Glutamatergic neuron (in vitro differentiated cells): ENCODE measurements around the gene SUGP2. TPM values are rescaled to one million over a fixed set of nuclear protein-coding genes. Genes with fewer than 3 reads are reported as not detected.

Experiments used
- total RNA-seq: library from RNA; stranded (reverse); fragmentation: NEBNext Ultra II Directional; extraction: Animal tissue kit (Norgen Biotek cat#: 25700); gene quantifications from one replicate; pipeline ENCODE4 v1.2.1, GENCODE V29; 2021; ENCODE audit not compliant: unreplicated experiment

Gene SUGP2
- total RNA-seq, 1 donor from 2014 or later: 201 TPM

Other genes with a start within 250 kb of the SUGP2 start
- not detected for gene COMP, start 242.2 kb downstream of the SUGP2 start, total RNA-seq
- gene UPF1, start 201.6 kb downstream of the SUGP2 start, total RNA-seq: 46.3 TPM
- gene CERS1, start 137.4 kb downstream of the SUGP2 start, total RNA-seq: 15.3 TPM
- 177 TPM for gene COPE, start 114.1 kb downstream of the SUGP2 start, total RNA-seq
- gene DDX49, start 113.8 kb downstream of the SUGP2 start, total RNA-seq: 51.4 TPM
- 217 TPM for gene HOMER3, start 92.3 kb downstream of the SUGP2 start, total RNA-seq
- gene ARMC6, start 86 bp upstream of the SUGP2 start, total RNA-seq: 32.8 TPM
- 14.2 TPM for gene SLC25A42, start 30.5 kb upstream of the SUGP2 start, total RNA-seq
- gene TMEM161A, start 105.0 kb upstream of the SUGP2 start, total RNA-seq: 16.2 TPM
- 1.7 TPM for gene MEF2B, start 136.7 kb upstream of the SUGP2 start, total RNA-seq
- 20.5 TPM for gene BORCS8, start 158.6 kb upstream of the SUGP2 start, total RNA-seq
- gene RFXANK, start 158.7 kb upstream of the SUGP2 start, total RNA-seq: 73.5 TPM
- gene NR2C2AP, start 169.9 kb upstream of the SUGP2 start, total RNA-seq: 5.5 TPM
- gene NCAN, start 178.4 kb upstream of the SUGP2 start, total RNA-seq: 186 TPM
- gene TM6SF2, start 239.8 kb upstream of the SUGP2 start, total RNA-seq: 7.2 TPM